GM23338 (cell line): ENCODE measurements around the gene MPHOSPH9. TPM values are rescaled to one million over a fixed set of nuclear protein-coding genes. Genes with fewer than 3 reads are reported as not detected.

Source experiments
- ATAC-seq: fragments of 200-7000 bp; cut with Tn5 transposase; 3 replicates; pipeline ENCODE4 v1.9.1; 2020
- DNase-seq: peaks from one replicate; pipeline ENCODE4 v3.0.0-alpha.2; 2015; ENCODE audit warnings: low spot score
- H2AFZ ChIP-seq: fragments of 200-600 bp; sonication (generic); 2 replicates; pipeline ENCODE4 v1.8.0; 2016; ENCODE audit warnings: antibody characterized with exemption, mild to moderate bottlenecking, moderate library complexity
- H3F3A ChIP-seq: fragments of 200-600 bp; sonication (generic); replicated peaks from 2 replicates; pipeline ENCODE4 v1.8.0; 2017; ENCODE audit warnings: antibody characterized with exemption, mixed run types, low read depth
- H3K27ac ChIP-seq: fragments of 200-600 bp; sonication (generic); 2 replicates; pipeline ENCODE4 v1.6.1; 2016; ENCODE audit warnings: low read depth
- H3K27me3 ChIP-seq: fragments of 200-600 bp; sonication (generic); 2 replicates; pipeline ENCODE4 v1.8.0; 2016; ENCODE audit warnings: mild to moderate bottlenecking, mixed run types, moderate library complexity; ENCODE audit not compliant: insufficient read depth
- H3K36me3 ChIP-seq: fragments of 200-600 bp; sonication (generic); 2 replicates; pipeline ENCODE4 v1.8.0; 2016; ENCODE audit warnings: mild to moderate bottlenecking; ENCODE audit not compliant: insufficient read depth
- H3K4me1 ChIP-seq: fragments of 200-600 bp; sonication (generic); 2 replicates; pipeline ENCODE4 v1.8.0; 2016; ENCODE audit warnings: mild to moderate bottlenecking, moderate library complexity; ENCODE audit not compliant: insufficient read depth
- H3K4me2 ChIP-seq: fragments of 200-600 bp; sonication (generic); 2 replicates; pipeline ENCODE4 v1.7.1; 2017; ENCODE audit warnings: mixed run types
- H3K4me3 ChIP-seq: fragments of 200-600 bp; sonication (generic); 2 replicates; pipeline ENCODE4 v1.6.1; 2016; ENCODE audit warnings: mixed run types
- H3K79me2 ChIP-seq: fragments of 200-600 bp; sonication (generic); replicated peaks from 2 replicates; pipeline ENCODE4 v1.8.0; 2017; ENCODE audit warnings: mild to moderate bottlenecking; ENCODE audit not compliant: insufficient read depth
- H3K9me2 ChIP-seq: fragments of 200-600 bp; sonication (generic); 2 replicates; pipeline ENCODE4 v1.8.0; 2017; ENCODE audit not compliant: insufficient read depth
- H4K20me1 ChIP-seq: fragments of 200-600 bp; sonication (generic); replicated peaks from 2 replicates; pipeline ENCODE4 v1.8.0; 2017; ENCODE audit warnings: mild to moderate bottlenecking; ENCODE audit not compliant: insufficient read depth
- H3K27ac Mint-ChIP-seq: 2 replicates; pipeline ENCODE4 v1.8.0; 2020; ENCODE audit warnings: inconsistent platforms, mild to moderate bottlenecking, moderate library complexity, mixed read lengths
- H3K27me3 Mint-ChIP-seq: 3 replicates; pipeline ENCODE4 v1.8.0; 2022; ENCODE audit warnings: low read depth, mild to moderate bottlenecking, moderate library complexity, mixed read lengths, inconsistent platforms; ENCODE audit not compliant: insufficient read depth, poor library complexity
- H3K36me3 Mint-ChIP-seq: 3 replicates; pipeline ENCODE4 v1.8.0; 2021; ENCODE audit warnings: low read depth, mild to moderate bottlenecking, inconsistent platforms, moderate library complexity, mixed read lengths
- H3K4me1 Mint-ChIP-seq: 3 replicates; pipeline ENCODE4 v1.8.0; 2020; ENCODE audit warnings: mild to moderate bottlenecking, inconsistent platforms, mixed read lengths
- H3K4me3 Mint-ChIP-seq: 3 replicates; pipeline ENCODE4 v1.8.0; 2021; ENCODE audit warnings: moderate library complexity, mild to moderate bottlenecking, inconsistent platforms, mixed read lengths
- H3K9me3 Mint-ChIP-seq: 3 replicates; pipeline ENCODE4 v1.8.0; 2020; ENCODE audit warnings: moderate library complexity, mild to moderate bottlenecking, inconsistent platforms, mixed read lengths
- CREB1 ChIP-seq: fragments of 250-450 bp; sonication (Bioruptor Pico); IDR thresholded peaks from 2 replicates; pipeline ENCODE4 v1.5.0; 2020; ENCODE audit warnings: low read depth, mild to moderate bottlenecking, moderate library complexity
- CTCF ChIP-seq, 2 experiments: fragments of 200-600 bp in 1 of 2; sonication (generic) in 1 of 2; conservative IDR thresholded peaks; 2 replicates each; pipeline versions ENCODE4 v1.5.1 to v1.6.1; 2016 to 2017; ENCODE audit warnings: antibody characterized with exemption in 2 of 2, low read depth in 2 of 2, mild to moderate bottlenecking in 2 of 2, moderate library complexity in 1 of 2
- ETS1 ChIP-seq: IDR thresholded peaks from 2 replicates; pipeline ENCODE4 v1.6.1; 2016; ENCODE audit warnings: antibody characterized with exemption
- EZH2 ChIP-seq: fragments of 200-600 bp; sonication (generic); IDR thresholded peaks from one replicate; pipeline ENCODE4 v1.8.0; 2017; ENCODE audit warnings: antibody characterized with exemption, mild to moderate bottlenecking, low read depth; ENCODE audit not compliant: unreplicated experiment
- EZH2phosphoT487 ChIP-seq: fragments of 200-600 bp; sonication (generic); IDR thresholded peaks from one replicate; pipeline ENCODE4 v1.8.1; 2018; ENCODE audit warnings: antibody characterized with exemption; ENCODE audit not compliant: unreplicated experiment
- JUNB ChIP-seq: IDR thresholded peaks from one replicate; pipeline ENCODE4 v1.6.1; 2016; ENCODE audit warnings: antibody characterized with exemption; ENCODE audit not compliant: unreplicated experiment
- NANOG ChIP-seq: IDR thresholded peaks from 2 replicates; pipeline ENCODE4 v1.6.1; 2016; ENCODE audit warnings: antibody characterized with exemption, borderline replicate concordance
- POLR2AphosphoS5 ChIP-seq: IDR thresholded peaks from 2 replicates; pipeline ENCODE4 v1.6.1; 2016; ENCODE audit warnings: antibody characterized with exemption, low read depth
- REST ChIP-seq: IDR thresholded peaks from one replicate; pipeline ENCODE4 v1.6.1; 2018; ENCODE audit warnings: antibody characterized with exemption; ENCODE audit not compliant: unreplicated experiment
- STAT1 ChIP-seq: IDR thresholded peaks from one replicate; pipeline ENCODE4 v1.6.1; 2016; ENCODE audit warnings: antibody characterized with exemption; ENCODE audit not compliant: unreplicated experiment
- ZNF114 ChIP-seq: fragments of 250-450 bp; sonication (Bioruptor Pico); IDR thresholded peaks from 2 replicates; pipeline ENCODE4 v1.5.0; 2020; ENCODE audit warnings: mild to moderate bottlenecking, moderate library complexity
- ZNF331 ChIP-seq: fragments of 250-450 bp; sonication (Bioruptor Pico); IDR thresholded peaks from 2 replicates; pipeline ENCODE4 v1.5.0; 2020; ENCODE audit warnings: low read depth, mild to moderate bottlenecking, moderate library complexity
- ZNF462 ChIP-seq: fragments of 250-450 bp; sonication (Bioruptor Pico); IDR thresholded peaks from 2 replicates; pipeline ENCODE4 v1.5.0; 2020; ENCODE audit warnings: mild to moderate bottlenecking, moderate library complexity
- polyA plus RNA-seq: library from polyadenylated mRNA; unstranded; fragments of >200 nt; fragmentation: Nextera tagmentation; extraction: Ambion mirVana; gene quantifications from 2 replicates; pipeline ENCODE4 v1.2.1, GENCODE V29; 2016
- total RNA-seq: library from RNA; depleted of rRNA; stranded (reverse); fragments of >200 nt; shearing (Covaris generic); gene quantifications from 2 replicates; pipeline ENCODE4 v1.2.3, GENCODE V29; 2014

The MPHOSPH9 gene
- total and polyA plus RNA-seq, 2 experiments from 2014 or later, result 30.5 to 77.9 TPM

- no peaks in the 10 kb centered on the region; the same call in 1 of the 2 replicates for H3K27me3 ChIP-seq
- Mint-ChIP-seq H3K36me3 (no peaks in the 10 kb centered on the region), H3K4me1 (no peaks in the 10 kb centered on the region), H3K9me3 (no peaks in the 10 kb centered on the region), H3K27me3 (peaks cover 4% of the 10 kb centered on the region), H3K27ac (no peak overlapping the region), H3K4me3 (no peak overlapping the region; the same call in 2 of the 3 replicates)
- TF ChIP-seq EZH2 (no peak), EZH2phosphoT487 (no peak), ZNF331 (no peak), JUNB (no peak), POLR2AphosphoS5 (no peak), ETS1 (no peak), ZNF462 (CRISPR knock-in tag) (no peak), CREB1 (no peak), STAT1 (no peak), CTCF (conservative IDR thresholded peaks at IDR 0.05; ENCODE audit: low read depth in 2 of 2) (no peak), ZNF114 (CRISPR knock-in tag) (no peak), NANOG (no peak), REST (no peak)
- no peaks in the 10 kb centered on the region for H3K36me3 ChIP-seq
- H4K20me1 ChIP-seq, result no peaks in the 10 kb centered on the region
- 0 out of 2 replicates have a peak, but pooled peaks cover 3% of the 10 kb centered on the region for H3F3A ChIP-seq
- no peak overlapping the region for H2AFZ ChIP-seq
- H3K4me2 ChIP-seq, result no peak overlapping the region
- no peak overlapping the region for H3K27ac ChIP-seq
- no peaks in the 10 kb centered on the region for H3K9me2 ChIP-seq
- ATAC-seq (no peak), DNase-seq (no peak)
- H3K4me3 ChIP-seq, result no peak overlapping the region
- H3K4me1 ChIP-seq, result no peaks in the 10 kb centered on the region
- H3K79me2 ChIP-seq, result no peaks in the 10 kb centered on the region
Observed at GRCh38 chr12:123280971-123281370, 48.0 kb upstream of the MPHOSPH9 start.
